B cell (primary cell): ENCODE results near the gene CDKN1C. TPM values are rescaled to one million over a fixed set of nuclear protein-coding genes. Genes with fewer than 3 reads are reported as not detected.

Source experiments
- ATAC-seq: fragments of 200-7000 bp; cut with Tn5 transposase; one replicate; pipeline ENCODE4 v1.10.0; 2021; ENCODE audit warnings: low read depth, mild to moderate bottlenecking, moderate number of reproducible peaks, moderate library complexity
- CTCF ChIA-PET: fragments of 350-600 bp; sonication (Branson Sonifier 250); formaldehyde crosslinking; loops from one replicate; lab custom pipeline; 2021; ENCODE audit warnings: antibody characterized with exemption, inconsistent platforms; lab: Charles Lee
- POLR2A ChIA-PET: fragments of 350-600 bp; sonication (Branson Sonifier 250); formaldehyde crosslinking; loops from one replicate; lab custom pipeline; 2021; ENCODE audit warnings: antibody characterized with exemption; lab: Charles Lee
- DNase-seq: peaks from one replicate; pipeline ENCODE4 v3.0.0; 2013
- H2AFZ ChIP-seq: 2 replicates; pipeline ENCODE4 v1.6.1; 2012; ENCODE audit warnings: mild to moderate bottlenecking, low read depth, low read length; ENCODE audit not compliant: insufficient read depth, poor library complexity, severe bottlenecking
- H3K27ac ChIP-seq, 2 donors: 1 replicate in 1 of 2; 2 replicates in 1 of 2; pipeline ENCODE4 v1.5.1; 2012 to 2013; ENCODE audit warnings: low read length in 2 of 2, mild to moderate bottlenecking in 2 of 2, moderate library complexity in 1 of 2
- H3K27me3 ChIP-seq, 4 experiments: fragments of 200-600 bp in 1 of 4; sonication (generic) in 1 of 4; replicated peaks in 1 of 4; 1 replicate in 2 of 4; 2 replicates in 2 of 4; pipeline versions ENCODE4 v1.6.1 to v1.7.0; 2013 to 2016; ENCODE audit warnings: low read length in 3 of 4, mild to moderate bottlenecking in 2 of 4, mixed read lengths in 1 of 4, moderate library complexity in 1 of 4; ENCODE audit not compliant: insufficient read depth in 4 of 4, control insufficient read depth in 3 of 4; ENCODE audit errors: control extremely low read depth in 1 of 4
- H3K36me3 ChIP-seq, 2 experiments: replicated peaks in 1 of 2; 1 replicate in 1 of 2; 2 replicates in 1 of 2; pipeline versions ENCODE4 v1.6.1 to v1.7.1; 2013; ENCODE audit warnings: low read length in 1 of 2; ENCODE audit not compliant: insufficient read depth in 2 of 2, control insufficient read depth in 1 of 2; ENCODE audit errors: control extremely low read depth in 1 of 2, extremely low read depth in 1 of 2
- H3K4me1 ChIP-seq, 2 donors: fragments of 200-600 bp in 1 of 2; sonication (generic) in 1 of 2; 1 replicate in 1 of 2; 2 replicates in 1 of 2; pipeline versions ENCODE4 v1.5.1 to v1.6.1; 2013 to 2017; ENCODE audit warnings: low read length in 2 of 2; ENCODE audit not compliant: control insufficient read depth in 2 of 2, insufficient read depth in 2 of 2
- H3K4me2 ChIP-seq: replicated peaks from 2 replicates; pipeline ENCODE3; 2012; ENCODE audit warnings: mild to moderate bottlenecking, low read depth, low read length; ENCODE audit not compliant: poor library complexity, severe bottlenecking
- H3K4me3 ChIP-seq, 5 experiments: fragments of 200-600 bp in 1 of 5; sonication (generic) in 1 of 5; 1 replicate in 3 of 5; 2 replicates in 2 of 5; pipeline versions ENCODE4 v1.5.1 to v1.7.0; 2011 to 2016; ENCODE audit warnings: low read length in 4 of 5, mild to moderate bottlenecking in 4 of 5, low read depth in 2 of 5, control low read depth in 1 of 5, moderate library complexity in 1 of 5; ENCODE audit not compliant: insufficient read depth in 1 of 5; ENCODE audit errors: control extremely low read depth in 1 of 5, extremely low read depth in 1 of 5
- H3K79me2 ChIP-seq: fragments of 200-600 bp; sonication (generic); one replicate; pipeline ENCODE4 v1.6.0; 2016; ENCODE audit warnings: low read length; ENCODE audit not compliant: control insufficient read depth, insufficient read depth
- H3K9ac ChIP-seq: fragments of 200-600 bp; sonication (generic); 2 replicates; pipeline ENCODE4 v1.6.1; 2017; ENCODE audit warnings: mild to moderate bottlenecking, low read length, moderate library complexity
- H3K9me3 ChIP-seq, 3 donors: one replicate each; pipeline versions ENCODE4 v1.6.1 to v1.7.1; 2013; ENCODE audit warnings: low read length in 2 of 3; ENCODE audit not compliant: control insufficient read depth in 2 of 3, insufficient read depth in 1 of 3; ENCODE audit errors: control extremely low read depth in 1 of 3
- H4K20me1 ChIP-seq: 2 replicates; pipeline ENCODE4 v1.6.0; 2012; ENCODE audit warnings: mild to moderate bottlenecking, low read length; ENCODE audit not compliant: insufficient read depth, control insufficient read depth, poor library complexity, severe bottlenecking
- H3K27ac Mint-ChIP-seq: one replicate; pipeline ENCODE4 v1.8.0; 2021; ENCODE audit warnings: mixed read lengths
- H3K27me3 Mint-ChIP-seq: one replicate; pipeline ENCODE4 v1.8.0; 2021; ENCODE audit warnings: mixed read lengths
- H3K4me1 Mint-ChIP-seq: one replicate; pipeline ENCODE4 v1.8.0; 2021; ENCODE audit warnings: mixed read lengths
- H3K4me3 Mint-ChIP-seq: one replicate; pipeline ENCODE4 v1.8.0; 2021; ENCODE audit warnings: mixed read lengths
- H3K9me3 Mint-ChIP-seq: one replicate; pipeline ENCODE4 v1.8.0; 2022; ENCODE audit warnings: mixed read lengths; ENCODE audit not compliant: insufficient read depth
- EZH2 ChIP-seq: IDR thresholded peaks from 2 replicates; pipeline ENCODE4 v1.6.1; 2012; ENCODE audit warnings: borderline replicate concordance, low read depth, mild to moderate bottlenecking, moderate library complexity, low read length; ENCODE audit not compliant: insufficient read depth, poor library complexity, severe bottlenecking
- WGBS: methylation state at CpG from one replicate; pipeline ENCODE4 v1.1.5; 2013; ENCODE audit warnings: missing lambda C conversion rate; ENCODE audit not compliant: insufficient coverage; 5-methylcytosine and 5-hydroxymethylcytosine counted together
- intact Hi-C: fragments of 100-400 bp; cut with micrococcal nuclease; formaldehyde crosslinking; loops from one replicate; pipeline ENCODE4 v1.10.0; 2022
- polyA plus RNA-seq: library from polyadenylated mRNA; depleted of rRNA; stranded (reverse); fragments of >200 nt; gene quantifications from 2 replicates; pipeline ENCODE4 v1.2.3, GENCODE V29; 2012
- total RNA-seq, 2 donors: library from RNA; stranded (reverse); fragments of 120-200 nt in 1 of 2; gene quantifications; 1 replicate in 1 of 2; 2 replicates in 1 of 2; pipeline versions ENCODE4 v1.2.3 to v1.2.4, GENCODE V29; 2013 to 2022
- TF ChIP-seq, protein P1 (sequence below): fragments of 200-600 bp; IDR thresholded peaks from one replicate; pipeline ENCODE4 v1.8.0; 2022; ENCODE audit warnings: antibody characterized with exemption, mild to moderate bottlenecking

Gene CDKN1C
- total and polyA plus RNA-seq, 2 donors (not counting 1 experiment from before 2014, with no cell fraction given), result 0.58 to 8.0 TPM

DNA sequence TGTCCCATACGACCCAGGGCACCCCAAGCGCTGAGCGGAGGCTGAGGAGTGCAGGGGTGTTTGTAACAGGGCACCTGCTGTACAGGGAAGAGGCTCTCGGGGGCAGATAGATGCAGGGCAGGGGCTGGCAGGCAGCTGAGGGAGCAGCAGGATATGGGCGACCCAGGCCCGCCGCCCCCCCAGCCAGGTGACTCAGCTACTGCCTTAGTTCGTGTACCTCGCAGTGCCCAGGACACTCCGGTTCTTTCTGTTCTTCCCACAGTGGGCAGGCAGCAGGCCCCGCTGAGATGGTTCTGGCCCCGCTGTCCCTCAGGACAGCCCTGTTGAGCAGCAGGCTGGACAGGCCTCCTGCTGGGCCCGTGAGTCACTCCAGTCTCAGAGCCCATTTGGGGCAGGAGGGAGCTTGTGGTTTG lies 27.4 kb upstream of the CDKN1C start:
- Histone ChIP-seq H3K36me3 (no peaks in the 10 kb centered on the region), H3K79me2 (no peaks in the 10 kb centered on the region), H3K9ac (no peak overlapping the region), H3K9me3 (no peaks in the 10 kb centered on the region), H3K4me1 (peaks cover 12 to 18% of the 10 kb centered on the region in 2 donors), H3K27ac (no peak overlapping the region), H3K27me3 (no peaks in the 10 kb centered on the region), H2AFZ (no peak overlapping the region), H4K20me1 (no peaks in the 10 kb centered on the region), H3K4me2 (peak overlapping the region; percentile 45), H3K4me3 (no peak overlapping the region)
- no peak overlapping the region for H3K27ac Mint-ChIP-seq
- ATAC-seq (no peak), DNase-seq (no peak)
- intact Hi-C loops, result no loop called here
- H3K27me3 Mint-ChIP-seq, result no peaks in the 10 kb centered on the region
- peaks cover 15% of the 10 kb centered on the region for H3K4me1 Mint-ChIP-seq
- POLR2A ChIA-PET, result no interaction called here
- WGBS, result 84% methylated on average over 13 of the region's 13 CpGs
- no peaks in the 10 kb centered on the region for H3K9me3 Mint-ChIP-seq
- no peak overlapping the region for H3K4me3 Mint-ChIP-seq
- CTCF ChIA-PET, result interaction anchor here (1.4 kb wide), 1 partner anchor 25 kb away, joined by 3 read pairs; no protein-coding TSS in a partner anchor
- TF ChIP-seq EZH2, result no peak
- TF ChIP-seq, protein P1, sequence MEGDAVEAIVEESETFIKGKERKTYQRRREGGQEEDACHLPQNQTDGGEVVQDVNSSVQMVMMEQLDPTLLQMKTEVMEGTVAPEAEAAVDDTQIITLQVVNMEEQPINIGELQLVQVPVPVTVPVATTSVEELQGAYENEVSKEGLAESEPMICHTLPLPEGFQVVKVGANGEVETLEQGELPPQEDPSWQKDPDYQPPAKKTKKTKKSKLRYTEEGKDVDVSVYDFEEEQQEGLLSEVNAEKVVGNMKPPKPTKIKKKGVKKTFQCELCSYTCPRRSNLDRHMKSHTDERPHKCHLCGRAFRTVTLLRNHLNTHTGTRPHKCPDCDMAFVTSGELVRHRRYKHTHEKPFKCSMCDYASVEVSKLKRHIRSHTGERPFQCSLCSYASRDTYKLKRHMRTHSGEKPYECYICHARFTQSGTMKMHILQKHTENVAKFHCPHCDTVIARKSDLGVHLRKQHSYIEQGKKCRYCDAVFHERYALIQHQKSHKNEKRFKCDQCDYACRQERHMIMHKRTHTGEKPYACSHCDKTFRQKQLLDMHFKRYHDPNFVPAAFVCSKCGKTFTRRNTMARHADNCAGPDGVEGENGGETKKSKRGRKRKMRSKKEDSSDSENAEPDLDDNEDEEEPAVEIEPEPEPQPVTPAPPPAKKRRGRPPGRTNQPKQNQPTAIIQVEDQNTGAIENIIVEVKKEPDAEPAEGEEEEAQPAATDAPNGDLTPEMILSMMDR, result no peak

DNA sequence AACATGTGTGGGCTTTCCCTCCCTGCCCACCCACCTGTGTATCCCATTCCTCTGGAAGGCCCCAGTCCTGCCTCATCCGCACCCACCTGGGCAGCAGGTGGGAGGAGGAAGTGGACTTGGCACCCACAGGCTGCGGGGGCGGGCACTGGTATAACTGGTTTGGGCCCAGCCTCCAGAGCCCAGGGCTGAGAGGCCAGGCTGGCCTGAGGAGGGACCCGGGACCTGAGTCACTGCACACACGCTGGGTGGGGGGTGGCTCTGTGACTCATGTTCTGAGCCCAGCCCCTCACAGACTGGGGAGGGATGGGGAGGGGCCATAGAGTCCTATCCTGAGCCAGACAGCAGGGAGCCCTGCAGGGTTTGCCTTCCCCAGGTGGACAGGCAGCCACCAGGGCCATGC lies 26.9 kb upstream of the CDKN1C start:
- no peaks in the 10 kb centered on the region for H3K9me3 ChIP-seq
- peaks cover 12 to 18% of the 10 kb centered on the region in 2 donors for H3K4me1 ChIP-seq
- no peaks in the 10 kb centered on the region for H3K36me3 ChIP-seq
- peaks cover 15% of the 10 kb centered on the region for H3K4me1 Mint-ChIP-seq
- no peaks in the 10 kb centered on the region for H3K27me3 ChIP-seq
- H3K27me3 Mint-ChIP-seq, result no peaks in the 10 kb centered on the region
- H3K4me3 ChIP-seq, result no peak overlapping the region
- H3K27ac Mint-ChIP-seq, result no peak overlapping the region
- ChIA-PET POLR2A (no interaction called here), CTCF (interaction anchor here (1.4 kb wide), 1 partner anchor 24 kb away, joined by 3 read pairs; no protein-coding TSS in a partner anchor)
- no peak overlapping the region for H2AFZ ChIP-seq
- H4K20me1 ChIP-seq, result no peaks in the 10 kb centered on the region
- no peaks in the 10 kb centered on the region for H3K79me2 ChIP-seq
- no peak overlapping the region for H3K4me2 ChIP-seq
- ATAC-seq (no peak), DNase-seq (no peak)
- WGBS, result 77% methylated on average over 5 of the region's 5 CpGs
- TF ChIP-seq, protein P1, result no peak
- TF ChIP-seq EZH2, result no peak
- H3K9ac ChIP-seq, result no peak overlapping the region
- H3K9me3 Mint-ChIP-seq, result no peaks in the 10 kb centered on the region
- intact Hi-C loops, result no loop called here
- H3K27ac ChIP-seq, result no peak overlapping the region
- H3K4me3 Mint-ChIP-seq, result no peak overlapping the region
